H9 (cell line): Measurements from ENCODE around the gene P4HA2. TPM values are rescaled to one million over a fixed set of nuclear protein-coding genes. Genes with fewer than 3 reads are reported as not detected.

Experiments used
- DNase-seq: peaks from one replicate; pipeline ENCODE4 v3.0.0-alpha.2; 2017
- H2AFZ ChIP-seq: one replicate; pipeline ENCODE4 v1.6.1; 2013; ENCODE audit warnings: mild to moderate bottlenecking, low read length, control low read depth, moderate library complexity
- H2AK5ac ChIP-seq: 2 replicates; pipeline ENCODE4 v1.6.1; 2013; ENCODE audit warnings: low read length, control low read depth, mixed read lengths; ENCODE audit not compliant: insufficient read length
- H2BK120ac ChIP-seq: one replicate; pipeline ENCODE4 v1.6.1; 2013; ENCODE audit warnings: low read depth, mild to moderate bottlenecking, low read length, control low read depth, inconsistent platforms; ENCODE audit not compliant: poor library complexity, severe bottlenecking
- H2BK12ac ChIP-seq: 2 replicates; pipeline ENCODE4 v1.6.1; 2013; ENCODE audit warnings: low read length, control low read depth, mixed read lengths, low read depth; ENCODE audit not compliant: insufficient read length
- H2BK15ac ChIP-seq: 2 replicates; pipeline ENCODE4 v1.6.1; 2013; ENCODE audit warnings: low read depth, low read length, control low read depth
- H2BK20ac ChIP-seq: one replicate; pipeline ENCODE4 v1.6.1; 2013; ENCODE audit warnings: low read depth, mild to moderate bottlenecking, low read length, control low read depth, inconsistent platforms; ENCODE audit not compliant: poor library complexity, severe bottlenecking
- H2BK5ac ChIP-seq: 2 replicates; pipeline ENCODE4 v1.6.1; 2013; ENCODE audit warnings: low read length, control low read depth, mixed read lengths; ENCODE audit not compliant: insufficient read length
- H3K14ac ChIP-seq: 2 replicates; pipeline ENCODE4 v1.6.1; 2013; ENCODE audit warnings: low read length, control low read depth; ENCODE audit not compliant: insufficient read depth
- H3K18ac ChIP-seq: 2 replicates; pipeline ENCODE4 v1.6.1; 2013; ENCODE audit warnings: low read depth, mild to moderate bottlenecking, mixed read lengths, low read length, control low read depth; ENCODE audit not compliant: insufficient read length
- H3K23ac ChIP-seq: 2 replicates; pipeline ENCODE4 v1.6.1; 2013; ENCODE audit warnings: low read length, control low read depth, mixed read lengths, low read depth; ENCODE audit not compliant: insufficient read length
- H3K23me2 ChIP-seq: 2 replicates; pipeline ENCODE4 v1.6.1; 2013; ENCODE audit warnings: low read depth, mild to moderate bottlenecking, mixed read lengths, low read length, control low read depth; ENCODE audit not compliant: insufficient read length, poor library complexity, severe bottlenecking
- H3K27ac ChIP-seq: 2 replicates; pipeline ENCODE4 v1.5.1; 2013; ENCODE audit warnings: low read length, control low read depth, mixed read lengths, low read depth; ENCODE audit not compliant: insufficient read length
- H3K27me3 ChIP-seq: 2 replicates; pipeline ENCODE4 v1.6.1; 2013; ENCODE audit warnings: low read length, control low read depth, inconsistent platforms; ENCODE audit not compliant: insufficient read depth
- H3K4ac ChIP-seq: 2 replicates; pipeline ENCODE4 v1.6.1; 2013; ENCODE audit warnings: low read depth, mild to moderate bottlenecking, control low read depth, inconsistent platforms, low read length, moderate library complexity
- H3K4me1 ChIP-seq: 2 replicates; pipeline ENCODE4 v1.6.1; 2013; ENCODE audit warnings: low read length, control low read depth, inconsistent platforms; ENCODE audit not compliant: insufficient read depth
- H3K4me2 ChIP-seq: 2 replicates; pipeline ENCODE4 v1.6.1; 2013; ENCODE audit warnings: low read length, control low read depth, mixed read lengths; ENCODE audit not compliant: insufficient read length, insufficient read depth
- H3K56ac ChIP-seq: 2 replicates; pipeline ENCODE4 v1.6.1; 2013; ENCODE audit warnings: low read depth, mild to moderate bottlenecking, mixed read lengths, low read length, control low read depth; ENCODE audit not compliant: insufficient read length
- H3K79me1 ChIP-seq: 2 replicates; pipeline ENCODE4 v1.6.1; 2013; ENCODE audit warnings: low read depth, mild to moderate bottlenecking, moderate library complexity, low read length, control low read depth, inconsistent platforms; ENCODE audit not compliant: insufficient read depth, poor library complexity, severe bottlenecking
- H3K79me2 ChIP-seq: 2 replicates; pipeline ENCODE4 v1.6.1; 2013; ENCODE audit warnings: low read length, control low read depth, inconsistent platforms; ENCODE audit not compliant: insufficient read depth
- H3K9ac ChIP-seq: 2 replicates; pipeline ENCODE4 v1.6.1; 2013; ENCODE audit warnings: low read length, control low read depth, mixed read lengths; ENCODE audit not compliant: insufficient read length; ENCODE audit errors: extremely low read depth
- H3K9me3 ChIP-seq: one replicate; pipeline ENCODE4 v1.6.1; 2013; ENCODE audit warnings: low read depth, low read length, inconsistent platforms; ENCODE audit not compliant: control insufficient read depth
- H3T11ph ChIP-seq: one replicate; pipeline ENCODE4 v1.6.1; 2013; ENCODE audit warnings: mild to moderate bottlenecking, low read length, control low read depth, inconsistent platforms
- H4K20me1 ChIP-seq: one replicate; pipeline ENCODE4 v1.6.1; 2013; ENCODE audit not compliant: control insufficient read depth, insufficient read length, insufficient read depth
- H4K5ac ChIP-seq: 2 replicates; pipeline ENCODE4 v1.6.1; 2013; ENCODE audit warnings: low read depth, mild to moderate bottlenecking, mixed read lengths, low read length, control low read depth; ENCODE audit not compliant: insufficient read length
- H4K8ac ChIP-seq: replicated peaks from 2 replicates; pipeline ENCODE4 v1.6.1; 2013; ENCODE audit warnings: low read length, control low read depth, mixed read lengths, low read depth; ENCODE audit not compliant: insufficient read length
- H4K91ac ChIP-seq: 2 replicates; pipeline ENCODE4 v1.6.1; 2013; ENCODE audit warnings: low read depth, mild to moderate bottlenecking, moderate library complexity, mixed read lengths, low read length, control low read depth; ENCODE audit not compliant: insufficient read length
- H3K27ac Mint-ChIP-seq, 3 experiments: 2 replicates in 2 of 3; 3 replicates in 1 of 3; pipeline ENCODE4 v1.8.0; 2020 to 2021; ENCODE audit warnings: mixed read lengths in 3 of 3, mild to moderate bottlenecking in 1 of 3, moderate library complexity in 1 of 3
- H3K27me3 Mint-ChIP-seq: 2 replicates; pipeline ENCODE4 v1.8.0; 2021; ENCODE audit warnings: low read depth, mild to moderate bottlenecking, moderate library complexity, mixed read lengths
- H3K36me3 Mint-ChIP-seq, 3 experiments: 2 replicates in 2 of 3; 3 replicates in 1 of 3; pipeline ENCODE4 v1.8.0; 2020 to 2021; ENCODE audit warnings: low read depth in 3 of 3, mixed read lengths in 3 of 3; ENCODE audit not compliant: insufficient read depth in 1 of 3
- H3K4me1 Mint-ChIP-seq, 2 experiments: 2 replicates each; pipeline ENCODE4 v1.8.0; 2020; ENCODE audit warnings: mixed read lengths in 2 of 2
- H3K4me3 Mint-ChIP-seq, 2 experiments: 2 replicates in 1 of 2; 3 replicates in 1 of 2; pipeline ENCODE4 v1.8.0; 2020 to 2021; ENCODE audit warnings: mild to moderate bottlenecking in 2 of 2, mixed read lengths in 2 of 2, moderate library complexity in 1 of 2
- H3K9me3 Mint-ChIP-seq, 2 experiments: 2 replicates in 1 of 2; 3 replicates in 1 of 2; pipeline ENCODE4 v1.8.0; 2020; ENCODE audit warnings: mild to moderate bottlenecking in 2 of 2, mixed read lengths in 2 of 2, moderate library complexity in 1 of 2
- CTCF ChIP-seq: fragments of 200-600 bp; sonication (generic); conservative IDR thresholded peaks from 3 replicates; pipeline ENCODE4 v1.8.0; 2021; ENCODE audit warnings: antibody characterized with exemption, mild to moderate bottlenecking
- WGBS: extraction: QIAGEN DNeasy Blood & Tissue Kit; methylation state at CpG from one replicate; pipeline ENCODE4 v1.1.7; 2013; ENCODE audit warnings: missing lambda C conversion rate, low lambda C conversion rate, mixed read lengths; ENCODE audit not compliant: insufficient read length; ENCODE audit errors: extremely low coverage; 5-methylcytosine and 5-hydroxymethylcytosine counted together
- total RNA-seq: library from RNA; stranded (reverse); gene quantifications from 2 replicates; pipeline ENCODE4 v1.2.1, GENCODE V29; 2021

Gene P4HA2
- total RNA-seq, 1 experiment from 2014 or later = 15.3 TPM

GRCh38 chr5:132256086-132256782 is 28.6 kb upstream of the P4HA2 start:
- H2BK5ac ChIP-seq = no peak overlapping the region
- no peak overlapping the region for H4K5ac ChIP-seq
- no peak for TF ChIP-seq CTCF
- H3T11ph ChIP-seq = no peak overlapping the region
- no peak overlapping the region for H3K23ac ChIP-seq
- H3K18ac ChIP-seq = no peak overlapping the region
- no peaks in the 10 kb centered on the region for H3K4me1 ChIP-seq
- no peaks in the 10 kb centered on the region for H3K79me1 ChIP-seq
- peaks cover 5% of the 10 kb centered on the region for H4K20me1 ChIP-seq
- no peak overlapping the region for H3K56ac ChIP-seq
- H3K27me3 ChIP-seq = no peaks in the 10 kb centered on the region; the same call in 1 of the 2 replicates
- H4K91ac ChIP-seq = no peak overlapping the region
- H2BK20ac ChIP-seq = no peak overlapping the region
- H3K23me2 ChIP-seq = no peaks in the 10 kb centered on the region
- H3K27ac ChIP-seq = no peak overlapping the region
- peak overlapping the region; percentile 75 to 81; a peak in 4 of 5 replicates for H3K4me3 Mint-ChIP-seq
- no peak overlapping the region for H2BK15ac ChIP-seq
- H3K14ac ChIP-seq = no peak overlapping the region
- no CpG with 5 or more reads among the region's 4 CpGs for WGBS
- H3K4ac ChIP-seq = no peak overlapping the region
- no peaks in the 10 kb centered on the region for H3K9me3 ChIP-seq
- H2BK12ac ChIP-seq = no peak overlapping the region
- H3K27ac Mint-ChIP-seq = peak overlapping the region in 1 of 3 experiments; percentile 60; a peak in 1 of 7 replicates
- no peak overlapping the region for H2AK5ac ChIP-seq
- H2BK120ac ChIP-seq = no peak overlapping the region
- no peaks in the 10 kb centered on the region for H3K79me2 ChIP-seq
- peaks cover 26% of the 10 kb centered on the region for H3K27me3 Mint-ChIP-seq
- H3K36me3 Mint-ChIP-seq = no peaks in the 10 kb centered on the region
- peak overlapping the region; percentile 3 for H3K4me2 ChIP-seq
- no peaks in the 10 kb centered on the region for H3K9me3 Mint-ChIP-seq
- no peak for DNase-seq
- H4K8ac ChIP-seq = no peak overlapping the region
- H3K4me1 Mint-ChIP-seq = peaks cover 26 to 32% of the 10 kb centered on the region in 2 experiments
- H2AFZ ChIP-seq = no peak overlapping the region
- H3K9ac ChIP-seq = no peak overlapping the region
